ENCODE results near the gene LSM5.

DNA sequence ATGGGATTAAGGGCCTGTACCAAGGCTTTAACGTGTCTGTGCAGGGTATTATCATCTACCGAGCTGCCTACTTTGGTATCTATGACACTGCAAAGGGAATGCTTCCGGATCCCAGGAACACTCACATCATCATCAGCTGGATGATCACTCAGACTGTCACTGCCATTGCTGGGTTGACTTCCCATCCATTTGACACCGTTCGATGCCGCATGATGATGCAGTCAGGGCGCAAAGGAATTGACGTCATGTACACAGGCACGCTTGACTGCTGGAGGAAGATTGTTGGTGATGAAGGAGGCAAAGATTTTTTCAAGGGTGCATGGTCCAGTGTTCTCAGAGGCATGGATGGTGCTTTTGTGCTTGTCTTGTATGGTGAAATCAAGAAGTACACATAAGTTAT, 18.2 kb downstream of the LSM5 start:
- TF ChIP-seq, protein P1, sequence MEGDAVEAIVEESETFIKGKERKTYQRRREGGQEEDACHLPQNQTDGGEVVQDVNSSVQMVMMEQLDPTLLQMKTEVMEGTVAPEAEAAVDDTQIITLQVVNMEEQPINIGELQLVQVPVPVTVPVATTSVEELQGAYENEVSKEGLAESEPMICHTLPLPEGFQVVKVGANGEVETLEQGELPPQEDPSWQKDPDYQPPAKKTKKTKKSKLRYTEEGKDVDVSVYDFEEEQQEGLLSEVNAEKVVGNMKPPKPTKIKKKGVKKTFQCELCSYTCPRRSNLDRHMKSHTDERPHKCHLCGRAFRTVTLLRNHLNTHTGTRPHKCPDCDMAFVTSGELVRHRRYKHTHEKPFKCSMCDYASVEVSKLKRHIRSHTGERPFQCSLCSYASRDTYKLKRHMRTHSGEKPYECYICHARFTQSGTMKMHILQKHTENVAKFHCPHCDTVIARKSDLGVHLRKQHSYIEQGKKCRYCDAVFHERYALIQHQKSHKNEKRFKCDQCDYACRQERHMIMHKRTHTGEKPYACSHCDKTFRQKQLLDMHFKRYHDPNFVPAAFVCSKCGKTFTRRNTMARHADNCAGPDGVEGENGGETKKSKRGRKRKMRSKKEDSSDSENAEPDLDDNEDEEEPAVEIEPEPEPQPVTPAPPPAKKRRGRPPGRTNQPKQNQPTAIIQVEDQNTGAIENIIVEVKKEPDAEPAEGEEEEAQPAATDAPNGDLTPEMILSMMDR (IDR thresholded peaks at IDR 0.05), result no peak
- TF ChIP-seq POLR2A (IDR thresholded peaks at IDR 0.05), result no peak
